ENCODE results near the gene TMEM214.

- no peak for TF ChIP-seq CTCF (IDR thresholded peaks at IDR 0.05)
- no peak for TF ChIP-seq POLR2A (IDR thresholded peaks at IDR 0.05)
Measured at GRCh38 chr2:27069436-27069835, 36.7 kb downstream of the TMEM214 start.
